Urinary bladder (tissue), 4 donors: ENCODE measurements around the gene SNX4. TPM values are rescaled to one million over a fixed set of nuclear protein-coding genes. Genes with fewer than 3 reads are reported as not detected.
"Not testable (repeated sequence)": the region's sequence is repeated elsewhere in the genome, so short reads cannot be mapped to it uniquely, and the experiment has no call there.

Experiments
- DNase-seq: peaks from one replicate; pipeline ENCODE4 v3.0.0-alpha.2; 2015; ENCODE audit errors: extremely low spot score
- H3K27ac ChIP-seq: one replicate; pipeline ENCODE4 v1.5.1; 2013; ENCODE audit warnings: low read depth, mild to moderate bottlenecking, moderate library complexity
- H3K36me3 ChIP-seq: one replicate; pipeline ENCODE4 v1.6.1; 2013; ENCODE audit warnings: mild to moderate bottlenecking, moderate library complexity; ENCODE audit not compliant: insufficient read depth
- H3K4me1 ChIP-seq: one replicate; pipeline ENCODE4 v1.6.1; 2013; ENCODE audit warnings: mild to moderate bottlenecking, moderate library complexity; ENCODE audit not compliant: insufficient read depth
- H3K4me3 ChIP-seq: one replicate; pipeline ENCODE4 v1.5.1; 2013; ENCODE audit warnings: low read depth, low read length
- WGBS: extraction: QIAGEN DNeasy Blood & Tissue Kit; methylation state at CpG from one replicate; pipeline ENCODE4 v1.1.7; 2013; 5-methylcytosine and 5-hydroxymethylcytosine counted together
- polyA plus RNA-seq: library from polyadenylated mRNA; stranded (reverse); fragments of 200-250 nt; gene quantifications from one replicate; pipeline ENCODE4 v1.2.3, GENCODE V29; 2013
- small RNA-seq: library from RNA; depleted of rRNA; stranded (forward); fragments of <200 nt; gene quantifications from one replicate; pipeline ENCODE3, GENCODE V24; 2014
- total RNA-seq: library from RNA; depleted of rRNA; stranded (reverse); fragments of >200 nt; gene quantifications from one replicate; pipeline ENCODE4 v1.2.3, GENCODE V29; 2014
- donor health status: healthy with polysubstance abuse.
- donor health status: healthy.

SNX4 gene
- total and polyA plus RNA-seq, 2 donors = 24.1 to 55.3 TPM

DNA sequence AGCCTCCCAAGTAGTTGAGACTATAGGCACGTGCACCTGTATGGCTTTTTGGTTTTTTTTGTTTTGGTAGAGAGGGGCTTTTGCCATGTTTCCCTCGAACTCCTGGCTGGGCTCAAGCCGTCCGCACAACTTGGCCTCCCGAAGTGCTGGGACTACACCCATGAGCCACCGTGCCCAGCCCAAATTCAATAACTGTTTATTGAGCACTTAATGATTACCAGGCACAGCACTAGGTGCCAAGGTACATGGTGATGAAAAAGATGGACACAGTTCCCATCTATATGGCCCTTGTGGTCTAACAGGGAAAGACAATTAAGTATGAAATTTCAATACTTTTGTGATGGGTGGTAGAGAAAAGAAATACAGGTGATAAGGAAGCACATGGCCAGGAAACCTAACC, 109.1 kb downstream of the SNX4 start:
- 91% methylated on average over 6 of the region's 6 CpGs for WGBS
- H3K4me1 ChIP-seq = no peaks in the 10 kb centered on the region
- no peak overlapping the region for H3K27ac ChIP-seq
- H3K4me3 ChIP-seq = no peak overlapping the region
- H3K36me3 ChIP-seq = no peaks in the 10 kb centered on the region
- DNase-seq = no peak

DNA sequence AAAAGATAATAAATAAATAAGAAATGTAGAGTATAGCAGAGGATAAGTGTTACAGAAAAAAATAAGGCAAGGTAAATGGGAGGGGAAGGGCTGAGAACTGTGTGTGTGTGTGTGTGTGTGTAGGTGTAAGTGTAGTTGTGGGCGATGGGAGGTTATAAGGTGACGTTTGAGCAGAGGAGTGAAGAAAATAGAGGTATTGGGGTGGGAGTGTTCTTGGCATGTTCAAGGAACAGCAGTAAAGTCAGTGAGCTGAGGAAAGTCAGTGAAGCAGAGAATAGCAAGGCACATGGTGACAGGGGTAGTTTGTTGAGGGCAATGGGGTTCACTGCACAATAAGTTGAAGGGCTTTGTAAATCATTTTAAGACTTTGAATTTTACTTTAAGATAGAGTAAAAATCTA, 113.9 kb downstream of the SNX4 start:
- H3K27ac ChIP-seq = no peak overlapping the region
- WGBS = 85% methylated on average over 2 of the region's 2 CpGs
- no peaks in the 10 kb centered on the region for H3K4me1 ChIP-seq
- H3K4me3 ChIP-seq = no peak overlapping the region
- DNase-seq = no peak
- H3K36me3 ChIP-seq = no peaks in the 10 kb centered on the region

- DNase-seq, H3K4me1 ChIP-seq, H3K4me3 ChIP-seq, H3K27ac ChIP-seq, H3K36me3 ChIP-seq: not testable (repeated sequence)
- WGBS = 95% methylated on average over 4 of the region's 4 CpGs
Measured at GRCh38 chr3:125405515-125405914, 114.5 kb downstream of the SNX4 start.

DNA sequence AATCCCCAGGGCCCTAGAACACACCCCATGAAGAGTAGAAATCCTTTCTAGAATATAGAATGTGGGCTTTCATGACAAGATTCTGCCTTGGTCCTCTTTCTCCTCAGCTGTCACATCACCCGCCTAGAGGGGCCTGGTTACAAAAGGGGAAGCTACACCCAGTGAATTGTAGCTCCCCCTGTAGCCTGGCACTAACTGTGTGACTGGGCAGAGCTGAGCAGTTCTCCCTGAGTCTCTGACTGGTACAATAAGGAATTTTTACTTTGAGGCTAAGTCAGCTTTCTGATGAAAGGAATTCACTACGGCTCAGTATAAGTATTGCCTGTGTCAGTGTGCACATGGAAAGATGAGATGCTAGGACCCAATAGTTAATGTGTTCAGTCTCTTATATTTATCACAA, 116.2 kb downstream of the SNX4 start:
- DNase-seq = no peak
- Histone ChIP-seq H3K27ac (no peak overlapping the region), H3K4me3 (no peak overlapping the region), H3K4me1 (no peaks in the 10 kb centered on the region), H3K36me3 (no peaks in the 10 kb centered on the region)
- whole genome bisulfite sequencing = 81% methylated on average over 2 of the region's 2 CpGs

- no peak overlapping the region for H3K27ac ChIP-seq
- no peak for DNase-seq
- no peaks in the 10 kb centered on the region for H3K4me1 ChIP-seq
- 73% methylated on average over 2 of the region's 2 CpGs for WGBS
- H3K36me3 ChIP-seq = no peaks in the 10 kb centered on the region
- H3K4me3 ChIP-seq = no peak overlapping the region
Measured at GRCh38 chr3:125402639-125403038, 117.4 kb downstream of the SNX4 start.

- Histone ChIP-seq H3K27ac (no peak overlapping the region), H3K36me3 (no peaks in the 10 kb centered on the region), H3K4me3 (no peak overlapping the region), H3K4me1 (no peaks in the 10 kb centered on the region)
- no peak for DNase-seq
- 76% methylated on average over 1 of the region's 1 CpG for WGBS
Measured at GRCh38 chr3:125401402-125401801, 118.6 kb downstream of the SNX4 start.

DNA sequence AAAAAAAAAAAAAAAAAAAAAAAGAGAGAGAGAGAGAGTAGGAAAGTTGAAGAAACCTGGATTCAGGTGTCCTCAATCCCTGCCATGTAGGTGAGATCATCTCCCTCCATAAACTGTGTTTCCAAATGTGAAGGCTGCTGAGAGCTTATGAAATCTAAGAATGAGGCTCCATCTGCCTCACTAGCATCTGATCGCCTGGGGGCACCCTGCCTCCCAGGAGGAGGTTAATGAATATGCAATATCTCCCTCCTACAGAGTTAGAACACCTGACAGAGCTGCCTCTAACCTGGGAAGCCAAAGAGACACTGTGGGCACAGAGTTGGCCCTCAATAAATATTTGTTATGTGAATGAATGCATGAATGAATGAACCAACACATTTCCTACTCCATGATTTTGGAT, 121.0 kb downstream of the SNX4 start:
- no peak overlapping the region for H3K4me3 ChIP-seq
- WGBS = 20% methylated on average over 1 of the region's 1 CpG
- DNase-seq = no peak
- no peak overlapping the region for H3K27ac ChIP-seq
- no peaks in the 10 kb centered on the region for H3K4me1 ChIP-seq
- H3K36me3 ChIP-seq = no peaks in the 10 kb centered on the region

Small RNA genes lying within 50 kb of the gene (small RNA-seq; reads per million reads assigned to genes)
- gene RF00019 = not detected

Other genes starting within 250 kb of the SNX4 start
- 62.7 TPM for gene ZNF148, start 144.9 kb downstream of the SNX4 start, total RNA-seq
- gene ZNF148, start 144.9 kb downstream of the SNX4 start, polyA plus RNA-seq = 12.1 TPM
- 15.8 TPM for gene OSBPL11, start 75.3 kb upstream of the SNX4 start, total RNA-seq
- gene OSBPL11, start 75.3 kb upstream of the SNX4 start, polyA plus RNA-seq = 10.8 TPM